HG02938 (cell line): ENCODE measurements around the gene SMC1B.
"Not testable (repeated sequence)": the region's sequence is repeated elsewhere in the genome, so short reads cannot be mapped to it uniquely, and the experiment has no call there.

Experiments used
- ATAC-seq: cut with Tn5 transposase; IDR thresholded peaks from one replicate; pipeline ENCODE4 v1.9.1; 2021; ENCODE audit warnings: mild to moderate bottlenecking, moderate library complexity; ENCODE audit not compliant: unreplicated experiment

The SMC1B gene

GRCh38 chr22:45413368-45414211, at the start of gene SMC1B, which contains the start of gene RIBC2:
TSS of gene SMC1B (minus strand) at chr22:45413599. CDS start at chr22:45413567, 32 bp downstream.
TSS of gene RIBC2 (plus strand) at chr22:45413693. CDS start at chr22:45413887, 194 bp downstream.
- no peak for ATAC-seq

- no peak for ATAC-seq
Measured at GRCh38 chr22:45462034-45462655, 48.7 kb upstream of the SMC1B start.

- ATAC-seq, result no peak
Measured at GRCh38 chr22:45460288-45461109, 47.1 kb upstream of the SMC1B start.

GRCh38 chr22:45459235-45459634, 45.8 kb upstream of the SMC1B start:
- ATAC-seq, result no peak

- ATAC-seq, result no peak
Measured at GRCh38 chr22:45458532-45458931, 45.1 kb upstream of the SMC1B start.

DNA sequence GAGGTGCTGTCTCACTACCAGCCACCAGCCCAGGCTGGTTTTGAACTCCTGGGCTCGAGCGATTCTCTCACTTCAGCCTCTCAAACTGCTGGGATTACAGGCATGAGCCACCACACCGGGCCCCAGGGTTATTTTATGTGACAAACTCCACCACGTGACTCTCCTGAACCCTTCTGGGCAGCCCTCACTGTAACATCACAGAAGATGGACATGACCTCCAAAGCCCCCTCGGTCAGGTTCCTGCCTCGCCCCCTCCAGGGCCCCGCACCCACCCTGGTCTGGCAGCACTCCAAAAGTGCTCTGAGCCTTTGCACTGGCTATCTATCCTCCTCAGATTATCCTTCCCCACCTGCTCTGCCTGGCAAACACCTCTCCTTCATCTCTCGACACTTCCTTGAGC, 43.4 kb upstream of the SMC1B start:
- no peak for ATAC-seq

GRCh38 chr22:45455621-45456020, 42.2 kb upstream of the SMC1B start:
- no peak for ATAC-seq

- no peak for ATAC-seq
Measured at GRCh38 chr22:45455212-45455611, 41.8 kb upstream of the SMC1B start.

- no peak for ATAC-seq
Measured at GRCh38 chr22:45454275-45454674, 40.9 kb upstream of the SMC1B start.

DNA sequence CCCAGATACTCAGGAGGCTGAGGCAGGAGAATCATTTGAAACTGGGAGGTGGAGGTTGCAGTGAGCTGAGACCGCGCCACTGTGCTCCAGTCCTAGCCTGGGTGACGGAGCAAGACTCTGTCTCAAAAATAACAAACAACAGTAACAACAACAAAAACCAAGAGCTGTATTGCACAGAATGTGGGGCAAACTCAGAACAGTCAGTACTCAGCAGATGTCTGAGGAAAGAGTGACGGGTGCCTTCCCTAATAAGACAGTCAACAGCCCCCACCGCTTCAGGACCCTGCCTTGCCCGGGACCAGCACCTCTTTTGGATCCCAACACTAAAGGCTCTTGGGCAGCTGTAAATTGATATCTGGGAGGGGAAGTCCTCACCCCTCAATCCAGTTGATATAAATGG, 40.4 kb upstream of the SMC1B start:
- ATAC-seq, result no peak

DNA sequence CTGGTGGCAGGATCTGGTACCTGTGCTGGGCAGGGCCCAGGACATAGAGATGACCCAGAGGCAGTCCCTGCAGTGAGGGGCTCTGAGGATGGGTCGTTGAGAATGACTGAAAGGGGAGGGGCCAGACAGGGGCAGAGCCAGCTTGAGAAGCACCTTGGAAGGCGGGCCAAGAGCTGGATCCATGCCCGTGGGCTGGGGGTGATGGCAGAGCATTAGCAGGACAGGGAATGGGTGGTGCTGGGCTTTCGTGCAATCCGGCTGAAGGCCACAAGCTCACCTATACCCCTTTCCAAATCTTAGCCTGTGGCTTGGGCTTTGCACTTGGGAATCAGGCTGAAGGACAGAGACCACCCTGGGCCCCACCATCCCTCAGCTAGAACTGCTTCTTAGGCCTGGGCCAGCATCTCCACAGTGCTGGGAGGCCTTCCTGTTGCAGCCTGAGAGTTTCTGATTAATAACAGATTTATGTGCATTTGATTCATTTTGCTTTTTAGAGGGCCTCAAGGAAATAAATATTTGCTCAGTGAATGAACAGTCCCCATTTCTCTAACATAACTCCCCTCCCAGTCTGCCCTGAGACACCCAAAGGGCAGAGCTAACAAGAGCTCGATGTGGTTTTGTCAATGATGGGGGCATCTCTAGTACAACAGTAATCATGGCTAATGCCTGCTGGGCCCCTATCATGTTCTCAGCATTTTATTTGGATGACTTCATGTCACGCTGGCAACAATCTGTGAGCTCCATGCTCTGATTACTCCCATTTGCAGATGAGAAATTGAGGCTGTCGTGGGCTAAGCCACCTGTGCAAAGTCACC, 39.4 kb upstream of the SMC1B start:
- ATAC-seq, result no peak

- no peak for ATAC-seq
Measured at GRCh38 chr22:45451972-45452371, 38.6 kb upstream of the SMC1B start.

DNA sequence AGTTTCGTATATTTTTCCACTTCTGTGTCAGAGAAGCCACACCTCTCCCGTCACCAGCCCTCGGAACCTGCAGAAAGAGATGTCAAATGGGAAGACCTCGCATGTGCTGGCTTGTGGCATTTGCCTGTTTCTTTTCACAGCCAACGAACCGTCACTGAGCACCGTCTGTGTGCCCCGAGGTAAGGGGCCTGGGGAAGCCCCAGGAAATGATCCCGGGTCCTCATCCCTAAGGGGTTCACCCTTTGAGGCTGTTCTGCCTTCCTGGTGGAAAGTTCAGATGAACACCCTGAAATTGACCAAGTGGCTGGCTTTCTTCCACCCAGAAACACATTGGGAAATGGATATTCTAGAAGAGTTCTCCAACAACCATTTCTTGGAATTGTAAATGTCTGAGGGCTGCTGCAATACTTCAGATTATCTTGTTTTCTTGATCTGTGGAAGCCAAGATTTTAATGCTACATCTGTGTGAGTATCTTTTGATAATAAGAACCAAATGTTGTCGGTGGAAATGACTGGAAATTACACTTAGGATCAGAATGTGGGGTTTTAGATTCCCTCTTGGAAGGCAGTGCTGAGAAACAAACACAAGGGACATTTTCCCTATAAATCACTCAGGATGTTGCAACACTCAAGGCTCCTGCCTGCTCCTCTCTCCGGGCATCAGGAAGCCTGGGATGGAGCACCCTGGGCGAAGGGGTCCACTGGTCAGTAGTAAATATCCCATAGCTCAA, 37.7 kb upstream of the SMC1B start:
- no peak for ATAC-seq

DNA sequence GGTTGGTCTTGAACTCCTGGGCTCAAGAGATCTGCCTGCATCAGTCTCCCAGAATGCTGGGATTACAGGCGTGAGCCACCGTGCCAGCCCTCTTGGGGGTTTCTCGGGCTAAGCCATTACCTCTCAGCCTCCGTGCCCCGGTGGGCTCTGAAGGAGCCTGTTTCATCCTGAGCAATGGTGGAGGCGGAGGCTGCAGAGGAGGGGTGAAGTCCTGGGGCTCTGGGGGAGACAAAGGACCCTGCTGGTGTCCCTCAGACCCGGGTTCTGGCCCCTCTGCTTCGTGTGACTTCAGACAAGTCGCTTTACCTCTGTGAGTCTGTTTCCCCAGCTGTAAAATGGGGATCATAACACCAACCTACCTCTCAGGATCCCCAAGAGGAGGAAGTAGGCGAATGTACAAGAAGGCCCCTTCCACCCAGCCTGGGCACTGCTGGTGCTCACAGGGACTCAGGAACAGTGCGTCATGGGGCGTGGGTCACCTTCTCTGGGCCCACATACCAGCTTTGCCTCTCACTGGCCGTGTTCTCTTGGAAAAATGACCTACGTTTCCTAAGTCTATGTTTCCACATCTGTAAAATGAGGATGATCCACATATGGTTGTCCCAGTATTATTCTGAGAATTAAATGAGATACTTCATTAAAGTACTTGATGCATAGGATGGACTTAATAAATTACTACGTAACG, 36.8 kb upstream of the SMC1B start:
- no peak for ATAC-seq

DNA sequence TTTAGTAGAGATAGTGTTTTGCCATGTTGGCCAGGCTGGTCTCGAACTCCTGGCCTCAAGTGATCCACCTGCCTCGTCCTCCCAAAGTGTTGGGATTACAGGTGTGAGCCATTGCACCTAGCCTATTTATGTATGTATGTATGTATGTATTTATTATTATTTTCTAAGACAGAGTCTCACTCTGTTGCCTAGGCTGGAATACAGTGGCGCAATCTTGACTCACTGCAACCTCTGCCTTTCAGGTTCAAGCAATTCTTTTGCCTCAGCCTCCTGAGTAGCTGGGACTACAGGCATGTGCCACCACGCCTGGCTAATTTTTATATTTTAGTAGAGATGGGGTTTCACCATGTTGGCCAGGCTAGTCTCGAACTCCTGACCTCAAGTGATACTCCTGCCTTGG, 36.0 kb upstream of the SMC1B start:
- not testable (repeated sequence) for ATAC-seq

- no peak for ATAC-seq
Measured at GRCh38 chr22:45448431-45448830, 35.0 kb upstream of the SMC1B start.

- ATAC-seq, result not testable (repeated sequence)
Measured at GRCh38 chr22:45447596-45447995, 34.2 kb upstream of the SMC1B start.

DNA sequence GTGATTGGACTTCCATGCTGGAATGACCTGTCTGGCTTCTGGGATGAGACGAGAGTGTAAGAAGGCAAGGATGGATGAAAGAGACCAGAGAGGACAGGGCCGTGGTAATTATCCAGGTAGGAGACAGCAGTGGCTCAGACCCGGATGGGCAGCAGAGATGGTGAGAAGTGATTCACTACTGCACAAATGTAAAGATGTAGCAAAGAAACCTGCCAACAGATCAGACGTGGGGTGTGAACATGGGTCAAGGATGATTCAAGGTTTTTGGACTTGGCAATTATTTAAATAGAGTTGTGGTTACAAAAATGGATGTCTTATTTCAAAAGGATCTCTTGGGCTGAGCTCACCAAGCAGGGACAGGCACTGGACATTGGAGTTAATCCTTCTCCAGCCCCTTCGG, 32.8 kb upstream of the SMC1B start:
- ATAC-seq, result no peak

GRCh38 chr22:45445031-45445710, 31.8 kb upstream of the SMC1B start:
- no peak for ATAC-seq
